ENCODE results near the gene C16orf89. TPM values are rescaled to one million over a fixed set of nuclear protein-coding genes. Genes with fewer than 3 reads are reported as not detected.

The C16orf89 gene
- total RNA-seq, 4 donors from 2014 or later, result 1.5 to 2.1 (median 1.9) TPM

DNA sequence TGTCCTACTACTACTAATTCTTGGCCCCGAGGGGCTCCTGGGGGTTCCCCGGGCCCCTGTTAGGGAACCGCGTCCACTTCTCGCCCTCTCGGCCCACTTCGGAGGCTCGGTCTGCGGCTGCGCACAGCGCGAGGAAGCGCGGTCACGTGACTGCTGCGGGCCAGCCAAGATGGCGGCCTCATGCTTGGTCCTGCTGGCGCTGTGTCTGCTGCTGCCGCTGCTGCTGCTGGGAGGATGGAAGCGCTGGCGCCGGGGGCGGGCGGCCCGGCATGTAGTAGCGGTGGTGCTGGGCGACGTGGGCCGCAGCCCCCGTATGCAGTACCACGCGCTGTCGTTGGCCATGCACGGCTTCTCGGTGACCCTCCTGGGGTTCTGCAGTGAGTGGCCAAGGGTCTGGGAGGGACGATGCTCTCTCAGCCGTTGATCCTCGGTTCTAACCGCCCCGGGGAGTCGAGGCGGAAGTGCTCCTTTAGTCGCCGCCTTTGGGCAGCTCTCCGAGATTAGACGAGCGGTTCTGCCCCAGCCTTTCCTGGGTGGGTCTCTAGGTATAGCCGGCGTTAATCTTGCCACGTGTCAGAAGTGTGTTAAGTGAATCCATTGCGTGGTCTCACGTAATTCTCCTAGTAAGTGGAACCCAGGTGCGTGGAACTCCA, 6.1 kb upstream of the C16orf89 start, which contains the start of gene ALG1:
ALG1 (plus strand) TSS at position 163 of the 653 bp plus-strand sequence; CDS start at position 170, 7 bp downstream.
- intact Hi-C loops (cut with DNase I), result loop anchor here (10.0 kb wide), 1 partner anchor 107 kb away; no protein-coding TSS in a partner anchor
- under 1% methylated on average over 19 of the region's 53 CpGs for WGBS

DNA sequence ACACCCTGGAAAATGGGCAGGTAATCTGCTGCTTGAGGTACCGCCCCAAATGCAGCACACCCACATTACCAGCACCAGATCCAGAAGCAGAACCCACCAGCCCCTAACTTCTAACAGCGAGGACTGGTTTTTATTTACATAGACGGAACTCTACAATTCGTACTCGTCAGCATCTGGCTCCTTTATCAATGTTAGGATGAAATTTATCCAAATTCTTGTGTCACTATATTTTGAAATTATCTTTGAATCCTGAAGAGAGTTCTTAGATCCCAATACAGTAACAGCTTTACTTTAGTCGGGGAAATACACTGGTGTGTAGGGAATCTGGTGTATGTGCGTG, 5.6 kb upstream of the C16orf89 start:
- Histone ChIP-seq H3K4me3 (peak overlapping the region; percentile 70 to 76 (median 71)), H3K36me3 (peaks cover 12 to 29% (median 21%) of the 10 kb centered on the region in 4 donors), H3K4me1 (peaks cover 5 to 23% (median 17%) of the 10 kb centered on the region in 4 donors), H3K27me3 (no peaks in the 10 kb centered on the region), H3K9me3 (no peaks in the 10 kb centered on the region), H3K27ac (replicated peaks in 1 of 4) (peak overlapping the region; percentile 68 to 85 (median 78))
- DNase-seq (ENCODE audit: extremely low spot score), result no peak
- 58% methylated on average over 7 of the region's 7 CpGs for WGBS
- TF ChIP-seq, protein P1, sequence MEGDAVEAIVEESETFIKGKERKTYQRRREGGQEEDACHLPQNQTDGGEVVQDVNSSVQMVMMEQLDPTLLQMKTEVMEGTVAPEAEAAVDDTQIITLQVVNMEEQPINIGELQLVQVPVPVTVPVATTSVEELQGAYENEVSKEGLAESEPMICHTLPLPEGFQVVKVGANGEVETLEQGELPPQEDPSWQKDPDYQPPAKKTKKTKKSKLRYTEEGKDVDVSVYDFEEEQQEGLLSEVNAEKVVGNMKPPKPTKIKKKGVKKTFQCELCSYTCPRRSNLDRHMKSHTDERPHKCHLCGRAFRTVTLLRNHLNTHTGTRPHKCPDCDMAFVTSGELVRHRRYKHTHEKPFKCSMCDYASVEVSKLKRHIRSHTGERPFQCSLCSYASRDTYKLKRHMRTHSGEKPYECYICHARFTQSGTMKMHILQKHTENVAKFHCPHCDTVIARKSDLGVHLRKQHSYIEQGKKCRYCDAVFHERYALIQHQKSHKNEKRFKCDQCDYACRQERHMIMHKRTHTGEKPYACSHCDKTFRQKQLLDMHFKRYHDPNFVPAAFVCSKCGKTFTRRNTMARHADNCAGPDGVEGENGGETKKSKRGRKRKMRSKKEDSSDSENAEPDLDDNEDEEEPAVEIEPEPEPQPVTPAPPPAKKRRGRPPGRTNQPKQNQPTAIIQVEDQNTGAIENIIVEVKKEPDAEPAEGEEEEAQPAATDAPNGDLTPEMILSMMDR (IDR thresholded peaks at IDR 0.05), result no peak
- TF ChIP-seq EP300 (IDR thresholded peaks at IDR 0.05) (no peak), POLR2A (IDR thresholded peaks at IDR 0.05; ENCODE audit: low read depth) (no peak), POLR2AphosphoS5 (IDR thresholded peaks at IDR 0.05) (no peak)
- intact Hi-C loops (cut with DNase I), result loop anchor here (10.0 kb wide), 1 partner anchor 107 kb away; no protein-coding TSS in a partner anchor

More for the DNA sequence above, 6.1 kb upstream of the C16orf89 start, which contains the start of gene ALG1:
- Histone ChIP-seq H3K4me1 (peaks cover 5 to 23% (median 17%) of the 10 kb centered on the region in 4 donors), H3K36me3 (peaks cover 17 to 34% (median 25%) of the 10 kb centered on the region in 4 donors), H3K4me3 (peak within 1 kb of the TSS; percentile 70 to 76 (median 71)), H3K9me3 (no peaks in the 10 kb centered on the region), H3K27me3 (no peaks in the 10 kb centered on the region), H3K27ac (replicated peaks in 1 of 4) (peak within 1 kb of the TSS; percentile 68 to 85 (median 78))
- TF ChIP-seq, protein P1 (IDR thresholded peaks at IDR 0.05), result peak in 1 of 3 experiments; percentile 28
- peak; percentile 93 to 95 for TF ChIP-seq POLR2AphosphoS5 (IDR thresholded peaks at IDR 0.05)
- peak; percentile 49 for TF ChIP-seq POLR2A (IDR thresholded peaks at IDR 0.05; ENCODE audit: low read depth)
- no peak for TF ChIP-seq EP300 (IDR thresholded peaks at IDR 0.05)
- DNase-seq (ENCODE audit: extremely low spot score), result peak; percentile 97

DNA sequence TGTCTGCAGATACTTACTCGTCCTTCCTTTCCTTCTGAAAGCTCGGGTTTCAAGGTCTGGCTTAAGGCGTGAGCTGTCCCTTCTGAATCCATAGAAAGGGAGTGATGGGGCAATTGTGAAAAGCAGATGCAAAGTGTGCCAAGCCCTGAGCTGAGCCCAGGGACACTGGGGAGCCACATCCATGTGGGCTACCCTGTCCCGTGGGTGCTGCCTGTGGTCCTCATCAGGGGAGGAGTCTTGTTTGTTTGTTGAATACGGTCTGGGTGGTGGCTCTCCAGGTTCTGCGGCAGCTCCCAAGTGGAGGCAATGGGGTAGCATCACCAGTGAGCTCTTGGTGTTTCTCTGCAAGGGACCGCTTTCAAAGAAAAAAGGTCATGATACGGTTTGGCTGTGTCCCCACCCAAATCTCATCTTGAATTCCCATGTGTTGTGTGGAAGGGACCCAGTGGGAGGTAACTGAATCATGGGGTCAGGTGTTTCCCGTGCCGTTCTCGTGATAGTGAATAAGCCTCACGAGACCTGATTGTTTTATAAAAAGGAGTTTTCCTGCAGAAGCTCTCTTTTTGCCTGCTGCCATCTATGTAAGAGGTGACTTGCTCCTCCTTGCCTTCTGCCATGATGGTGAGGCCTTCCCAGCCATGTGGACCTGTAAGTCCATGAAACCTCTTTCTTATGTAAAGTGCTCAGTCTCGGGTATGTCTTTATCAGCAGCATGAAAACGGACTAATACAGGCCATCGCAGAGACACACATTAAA, 4.9 kb upstream of the C16orf89 start:
- no peaks in the 10 kb centered on the region for H3K27me3 ChIP-seq
- peaks cover 6 to 22% (median 14%) of the 10 kb centered on the region in 4 donors for H3K36me3 ChIP-seq
- H3K27ac ChIP-seq (replicated peaks in 1 of 4), result peak overlapping the region; percentile 68 to 85 (median 78)
- intact Hi-C loops (cut with DNase I), result loop anchor here (10.0 kb wide), 1 partner anchor 106 kb away; no protein-coding TSS in a partner anchor
- H3K4me1 ChIP-seq, result peaks cover 5 to 23% (median 17%) of the 10 kb centered on the region in 4 donors
- TF ChIP-seq, protein P1 (IDR thresholded peaks at IDR 0.05), result no peak
- TF ChIP-seq POLR2A (IDR thresholded peaks at IDR 0.05; ENCODE audit: low read depth), result no peak
- TF ChIP-seq EP300 (IDR thresholded peaks at IDR 0.05), result no peak
- no peak for TF ChIP-seq POLR2AphosphoS5 (IDR thresholded peaks at IDR 0.05)
- no peaks in the 10 kb centered on the region for H3K9me3 ChIP-seq
- no peak for DNase-seq (ENCODE audit: extremely low spot score)
- H3K4me3 ChIP-seq, result no peak overlapping the region
- 77% methylated on average over 15 of the region's 15 CpGs for WGBS

DNA sequence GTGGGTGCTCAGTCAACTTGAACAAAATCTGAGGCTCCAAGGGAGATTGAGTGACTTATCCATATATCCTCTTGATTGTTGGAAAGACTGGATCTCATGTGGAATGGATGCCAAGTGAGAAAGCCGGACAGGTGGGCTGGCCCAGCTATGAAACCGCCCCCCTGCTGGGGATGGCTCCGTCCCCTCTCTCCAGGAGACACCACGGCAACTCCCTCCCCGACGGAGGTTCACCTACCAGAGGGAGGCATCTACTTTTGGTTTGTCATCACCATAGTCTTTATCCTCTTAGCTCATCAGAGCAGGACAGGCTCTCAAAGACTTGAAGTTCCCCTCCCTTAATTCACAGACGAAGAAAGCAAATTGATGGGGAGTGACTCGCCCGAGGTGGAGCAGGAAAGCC, 4.1 kb upstream of the C16orf89 start:
- H3K27ac ChIP-seq (replicated peaks in 1 of 4), result no peak overlapping the region
- no peak for DNase-seq (ENCODE audit: extremely low spot score)
- WGBS, result 86% methylated on average over 9 of the region's 9 CpGs
- intact Hi-C loops (cut with DNase I), result loop anchor here (10.0 kb wide), 1 partner anchor 105 kb away; no protein-coding TSS in a partner anchor
- peaks cover 0 to 15% (median 7%) of the 10 kb centered on the region in 4 donors for H3K36me3 ChIP-seq
- no peak overlapping the region for H3K4me3 ChIP-seq
- no peaks in the 10 kb centered on the region for H3K27me3 ChIP-seq
- TF ChIP-seq, protein P1 (IDR thresholded peaks at IDR 0.05), result no peak
- TF ChIP-seq POLR2A (IDR thresholded peaks at IDR 0.05; ENCODE audit: low read depth) (no peak), POLR2AphosphoS5 (IDR thresholded peaks at IDR 0.05) (no peak), EP300 (IDR thresholded peaks at IDR 0.05) (no peak)
- peaks cover 5 to 23% (median 17%) of the 10 kb centered on the region in 4 donors for H3K4me1 ChIP-seq
- H3K9me3 ChIP-seq, result no peaks in the 10 kb centered on the region

All from esophagus muscularis mucosa (tissue), 4 donors.